ENCODE results near the gene RNF8.
"Not testable (repeated sequence)": the region's sequence is repeated elsewhere in the genome, so short reads cannot be mapped to it uniquely, and the experiment has no call there.

RNF8 gene, protein sequence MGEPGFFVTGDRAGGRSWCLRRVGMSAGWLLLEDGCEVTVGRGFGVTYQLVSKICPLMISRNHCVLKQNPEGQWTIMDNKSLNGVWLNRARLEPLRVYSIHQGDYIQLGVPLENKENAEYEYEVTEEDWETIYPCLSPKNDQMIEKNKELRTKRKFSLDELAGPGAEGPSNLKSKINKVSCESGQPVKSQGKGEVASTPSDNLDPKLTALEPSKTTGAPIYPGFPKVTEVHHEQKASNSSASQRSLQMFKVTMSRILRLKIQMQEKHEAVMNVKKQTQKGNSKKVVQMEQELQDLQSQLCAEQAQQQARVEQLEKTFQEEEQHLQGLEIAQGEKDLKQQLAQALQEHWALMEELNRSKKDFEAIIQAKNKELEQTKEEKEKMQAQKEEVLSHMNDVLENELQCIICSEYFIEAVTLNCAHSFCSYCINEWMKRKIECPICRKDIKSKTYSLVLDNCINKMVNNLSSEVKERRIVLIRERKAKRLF

DNA sequence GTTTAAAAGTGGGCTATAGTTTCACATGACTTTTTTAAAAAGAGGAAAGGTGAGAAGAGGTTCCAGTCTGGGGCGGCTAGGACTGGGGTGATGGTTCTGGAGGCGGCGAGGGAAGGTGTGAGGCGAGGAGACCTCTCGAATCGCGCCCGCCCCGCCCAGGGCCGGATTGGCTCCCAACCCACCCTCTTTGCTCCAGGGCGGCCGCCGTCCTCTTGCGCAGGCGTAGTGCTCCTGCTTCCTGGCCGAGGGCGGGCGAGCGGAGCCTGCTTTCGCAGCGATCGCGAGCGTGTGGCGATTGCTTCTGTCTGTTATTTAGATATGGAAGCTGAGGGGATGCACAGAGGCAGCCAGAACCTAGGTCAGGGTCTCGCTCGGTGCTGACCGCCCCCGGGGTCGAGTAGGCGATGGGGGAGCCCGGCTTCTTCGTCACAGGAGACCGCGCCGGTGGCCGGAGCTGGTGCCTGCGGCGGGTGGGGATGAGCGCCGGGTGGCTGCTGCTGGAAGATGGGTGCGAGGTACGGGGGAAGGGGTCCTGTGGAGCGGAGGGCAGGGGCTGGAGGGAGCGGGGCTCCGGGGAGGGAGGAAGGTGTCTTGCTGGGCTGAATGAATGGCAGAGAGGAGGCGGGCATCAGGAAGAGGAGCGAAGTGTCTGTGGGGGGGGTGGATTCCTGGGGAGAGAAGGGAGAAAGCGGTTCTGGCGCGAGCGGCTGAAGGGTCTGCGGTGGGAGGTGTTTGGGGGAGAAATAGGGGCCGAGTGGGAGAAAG is at the start of gene RNF8:
TSS of gene RNF8 (plus strand) at position 223 of the 765 bp plus-strand sequence. CDS start at position 405, 182 bp downstream.
- peak; percentile 93 to 94 for DNase-seq

DNA sequence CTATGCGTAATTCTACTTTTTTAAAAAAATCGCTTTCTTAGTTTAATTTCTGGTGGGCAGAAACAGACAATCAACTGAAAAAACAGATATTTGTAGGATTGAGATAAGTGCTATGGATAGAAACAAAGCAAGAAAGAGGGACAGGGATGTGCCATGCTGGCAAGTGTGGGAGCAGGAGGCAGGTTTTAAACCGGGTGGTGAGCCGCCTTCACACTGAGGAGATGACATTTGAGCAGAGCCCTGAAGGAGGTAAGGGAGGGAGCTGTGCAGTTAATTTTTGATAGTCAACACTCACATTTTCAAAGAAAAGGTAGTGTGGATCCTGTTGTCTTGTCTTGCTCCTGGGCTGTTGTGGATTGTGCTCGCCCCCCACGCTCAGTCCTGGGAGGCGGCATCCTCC is 49.0 kb upstream of the RNF8 start:
- no peak for DNase-seq

DNA sequence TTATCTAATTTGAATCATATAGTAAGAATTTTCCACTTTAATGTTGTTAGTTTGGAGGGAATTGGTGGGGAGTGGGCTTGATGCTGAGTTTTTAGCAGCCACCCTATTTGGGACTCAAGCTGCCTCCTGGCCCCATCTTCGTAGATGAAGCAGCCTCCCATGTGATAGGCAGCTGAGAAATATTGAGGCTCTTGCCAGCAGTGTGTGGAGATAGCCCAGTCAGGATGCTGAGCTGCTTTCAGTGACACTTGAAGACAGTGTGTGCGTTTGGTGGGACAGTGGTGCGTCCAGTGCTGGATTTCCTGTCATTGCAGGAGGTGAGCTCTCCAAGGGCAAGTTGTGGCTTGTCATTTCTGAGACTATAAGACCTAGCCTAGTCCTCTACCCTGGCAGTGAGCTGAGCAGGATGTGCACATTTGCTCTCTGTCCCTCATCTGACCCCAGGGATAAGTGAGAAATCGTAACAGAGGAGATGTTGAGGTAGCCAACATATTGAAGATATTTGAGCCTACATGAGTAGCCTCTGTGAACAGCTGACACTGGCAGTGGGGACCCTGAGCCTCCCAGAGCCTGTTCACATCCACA is 47.9 kb upstream of the RNF8 start:
- DNase-seq, result no peak

DNA sequence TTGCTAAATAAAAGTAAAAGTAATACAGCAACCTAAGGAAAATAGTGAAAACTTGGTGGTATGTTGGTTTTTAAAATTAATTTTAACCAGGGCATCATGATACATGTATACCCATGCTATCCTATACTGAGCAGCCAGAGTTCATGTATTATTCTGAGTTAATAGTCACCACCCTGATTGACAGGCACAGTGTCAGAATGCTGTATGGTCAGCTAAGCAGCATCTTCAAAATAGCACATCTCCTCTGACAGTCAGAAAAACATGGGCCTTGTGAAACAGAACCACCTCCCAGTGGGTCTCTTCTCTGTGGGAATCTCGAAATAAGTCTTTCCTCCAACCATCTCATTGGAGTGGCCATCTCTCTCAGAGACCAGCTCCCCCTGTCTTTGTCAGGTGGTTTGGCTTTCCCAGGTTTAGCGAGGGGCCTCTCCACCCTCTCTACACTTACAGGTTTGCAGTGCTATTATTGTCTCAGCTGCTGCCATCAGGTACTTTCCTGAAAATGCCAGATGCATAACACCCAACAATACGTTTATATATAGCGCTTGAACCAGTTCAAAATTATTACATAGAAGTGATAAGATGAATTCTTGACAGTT is 47.1 kb upstream of the RNF8 start:
- no peak for DNase-seq

DNA sequence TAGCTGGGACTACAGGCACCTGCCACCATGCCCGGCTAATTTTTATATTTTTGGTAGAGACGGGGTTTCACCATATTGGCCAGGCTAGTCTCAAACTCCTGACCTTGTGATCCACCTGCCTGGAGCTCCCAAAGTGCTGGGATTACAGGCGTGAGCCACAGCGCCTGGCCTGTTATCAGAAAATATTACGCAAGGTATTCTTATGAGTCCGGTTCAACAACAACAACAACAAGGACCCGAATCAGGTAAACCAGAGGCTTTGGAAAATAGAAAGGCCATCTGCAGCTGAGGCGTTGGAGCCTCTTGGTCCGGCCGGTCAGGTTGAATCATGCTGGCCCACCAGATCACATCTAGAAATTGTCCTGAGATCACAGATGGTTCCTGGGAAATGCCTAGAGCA is 46.3 kb upstream of the RNF8 start:
- DNase-seq, result not testable (repeated sequence)

DNA sequence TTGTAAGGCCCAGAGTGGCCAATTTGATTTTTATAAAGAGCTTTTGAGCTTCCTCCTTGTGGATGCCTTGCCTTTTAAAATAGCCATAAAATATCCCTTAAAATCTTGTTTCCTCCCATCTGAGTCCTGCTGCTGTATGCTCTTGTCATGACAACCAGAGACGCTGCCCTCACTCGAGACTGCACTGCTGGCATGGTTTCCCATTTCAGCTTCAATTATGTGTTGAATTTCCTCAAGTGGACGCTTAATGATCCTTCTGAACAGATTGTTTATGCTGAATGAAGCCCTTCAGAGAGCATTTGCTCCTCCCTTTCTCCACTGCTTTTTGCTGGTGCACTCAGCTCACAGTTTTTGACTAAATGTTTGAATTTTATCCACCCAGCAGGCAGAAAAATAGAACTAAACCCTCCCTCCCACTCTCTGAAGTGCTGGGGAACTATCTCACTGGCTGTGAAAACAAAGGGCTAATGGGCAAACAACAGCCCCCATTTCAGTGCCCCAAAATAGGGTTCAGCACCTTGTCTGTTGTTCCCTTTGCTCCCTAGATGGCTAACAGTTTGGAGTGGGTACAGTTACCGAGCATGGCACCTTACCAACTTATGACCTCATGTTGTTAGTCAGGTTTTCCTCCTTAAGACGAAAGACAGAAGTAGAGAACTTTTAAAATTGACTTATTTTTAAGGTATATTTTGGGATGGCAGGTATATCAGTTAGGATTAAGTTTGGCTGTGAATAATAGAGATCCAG is 45.5 kb upstream of the RNF8 start:
- no peak for DNase-seq

DNA sequence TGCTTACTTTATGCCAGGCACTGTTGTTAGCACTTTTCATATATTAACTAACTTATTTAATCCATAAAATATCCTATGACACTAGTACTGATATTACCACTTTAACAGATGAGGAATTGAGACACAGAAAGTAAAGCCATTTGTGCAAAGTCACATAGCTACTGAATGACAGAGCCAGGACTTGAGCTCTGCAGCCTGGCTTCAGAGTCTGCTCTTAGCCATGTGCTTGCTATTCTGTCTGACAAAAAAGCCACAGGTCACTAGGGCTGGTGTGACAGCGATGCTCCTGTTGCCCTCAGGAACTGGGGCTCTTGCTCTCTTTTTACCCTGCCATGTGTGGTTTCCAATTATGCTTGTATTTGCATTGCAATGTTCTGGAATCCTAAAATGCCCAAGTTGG is 44.7 kb upstream of the RNF8 start:
- DNase-seq, result no peak

- no peak for DNase-seq
These were observed 44.1 kb upstream of the RNF8 start for GRCh38 chr6:37309692-37310091.

GRCh38 chr6:37310966-37311365 is 42.8 kb upstream of the RNF8 start:
- DNase-seq, result no peak

GRCh38 chr6:37311741-37312473 is 41.9 kb upstream of the RNF8 start:
- DNase-seq, result no peak

GRCh38 chr6:37313723-37314486 is 39.9 kb upstream of the RNF8 start:
- DNase-seq, result no peak

GRCh38 chr6:37314487-37315156 is 39.2 kb upstream of the RNF8 start:
- DNase-seq, result peak; percentile 51 to 54

DNA sequence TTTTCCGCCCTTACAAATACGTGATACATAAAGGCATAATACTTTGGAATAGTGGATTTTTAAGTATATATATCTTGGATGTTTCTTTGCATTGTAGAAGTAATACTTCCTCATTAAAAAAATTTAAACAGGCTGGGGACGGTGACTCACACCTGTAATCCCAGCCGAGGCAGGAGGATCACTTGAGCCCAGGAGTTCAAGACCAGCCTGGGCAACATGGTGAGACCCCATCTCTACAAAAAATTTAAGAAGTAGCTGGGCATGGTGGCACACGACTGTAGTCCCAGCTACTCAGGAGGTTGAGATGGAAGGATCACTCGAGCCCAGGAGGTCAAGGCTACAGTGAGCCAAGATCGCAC is 38.6 kb upstream of the RNF8 start:
- no peak for DNase-seq

GRCh38 chr6:37316071-37316470 is 37.7 kb upstream of the RNF8 start:
- no peak for DNase-seq

DNA sequence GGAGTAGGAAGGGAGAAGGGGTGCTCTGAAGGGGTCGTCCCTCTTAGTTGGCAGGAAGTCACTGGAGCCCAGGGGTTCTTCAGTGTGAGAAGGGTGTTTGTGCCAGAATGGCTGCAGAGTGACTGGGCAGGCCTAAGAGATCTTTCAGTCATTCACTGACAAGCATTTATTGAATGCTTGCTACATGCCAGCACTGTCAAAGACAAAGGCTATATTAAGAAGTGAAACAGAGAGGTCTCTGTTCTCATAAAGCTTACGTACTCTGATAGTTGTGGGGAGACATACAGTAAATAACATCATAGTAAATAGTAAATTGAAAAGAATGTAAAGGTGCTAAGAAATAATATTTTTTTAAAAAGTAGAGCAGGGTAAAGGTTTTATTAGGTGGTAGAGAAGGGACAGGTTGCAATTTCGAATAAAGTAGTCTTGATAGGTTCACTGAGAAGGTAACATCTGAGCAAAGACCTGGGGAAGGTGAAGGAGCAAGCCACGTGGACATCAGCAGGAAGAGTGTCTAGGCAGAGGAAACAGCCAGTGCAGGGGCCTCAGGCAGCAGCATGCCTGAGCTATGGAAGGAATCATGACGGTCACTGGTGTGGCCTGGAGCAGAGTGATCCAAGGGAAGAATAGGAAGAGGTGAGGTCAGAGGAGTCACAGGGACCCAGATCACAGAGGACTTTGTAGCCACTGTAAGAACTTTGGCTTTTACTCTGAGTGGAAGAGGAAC is 36.3 kb upstream of the RNF8 start:
- no peak for DNase-seq

DNA sequence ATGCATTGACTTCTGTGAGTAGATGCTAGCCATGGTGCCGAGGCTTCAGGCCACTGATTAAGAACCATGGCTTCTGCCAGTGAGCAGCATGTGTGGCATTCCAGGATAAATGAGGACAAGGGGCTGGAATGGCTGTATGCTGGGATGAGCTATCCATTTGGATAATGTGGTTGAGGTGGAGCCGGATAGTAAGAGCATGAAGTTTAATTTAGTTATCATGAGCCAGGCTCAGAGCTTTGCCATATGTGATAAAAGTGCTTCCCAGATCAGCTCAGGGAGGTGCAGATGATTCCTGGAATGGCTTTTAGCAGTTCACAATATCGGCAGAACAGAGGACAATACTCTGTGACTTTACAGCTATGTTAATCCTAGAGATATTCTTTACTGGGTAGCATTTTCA is 34.6 kb upstream of the RNF8 start:
- DNase-seq, result no peak

DNA sequence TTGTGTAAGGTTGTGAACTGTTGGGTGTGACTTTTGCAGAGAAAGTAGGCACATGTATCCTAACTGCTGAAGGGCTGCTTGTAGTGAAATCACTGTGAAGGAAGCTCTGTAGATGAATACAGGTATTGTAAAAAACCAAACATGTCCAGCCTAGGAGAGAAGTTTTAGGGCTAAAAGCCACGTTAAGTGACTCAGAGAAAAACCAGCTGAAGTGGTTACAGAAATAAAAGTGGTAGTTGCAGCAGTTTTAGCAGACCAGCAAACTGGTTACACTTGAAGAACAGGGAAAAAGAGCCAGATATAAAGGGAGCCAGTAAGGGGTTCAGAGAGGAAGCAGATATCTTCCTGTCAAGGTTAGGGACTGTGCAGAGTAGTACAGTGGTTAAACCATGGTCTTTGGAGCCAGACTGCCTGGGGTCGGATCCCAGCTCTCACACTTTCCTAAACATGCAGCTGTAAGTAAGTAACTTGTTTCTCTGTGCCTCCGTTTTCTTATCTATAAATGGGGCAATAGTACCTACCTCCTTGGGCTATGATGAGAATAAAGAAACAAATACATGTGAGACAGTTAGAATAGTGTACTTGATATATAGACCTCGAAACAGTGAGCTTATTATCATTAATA is 33.8 kb upstream of the RNF8 start:
- no peak for DNase-seq

DNA sequence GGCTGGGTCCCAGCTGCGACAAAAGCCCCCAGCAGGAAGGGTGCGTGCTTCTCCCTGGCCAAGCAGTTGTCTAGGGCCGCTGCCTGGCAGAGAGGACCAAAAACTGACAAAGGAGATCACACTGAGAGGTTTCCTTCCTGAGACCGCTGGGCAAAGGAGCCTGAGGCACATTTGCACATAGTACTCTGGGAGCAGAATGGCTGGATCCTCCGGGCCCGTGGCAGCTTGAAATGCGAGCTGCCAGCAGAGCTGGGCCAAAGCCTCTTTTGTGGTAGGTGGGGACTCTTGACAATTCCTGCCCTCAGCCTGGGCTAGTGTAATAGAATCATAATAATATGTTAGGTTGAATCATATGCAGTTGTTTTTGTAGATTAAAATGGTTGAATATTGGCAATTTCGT is 33.1 kb upstream of the RNF8 start:
- no peak for DNase-seq

GRCh38 chr6:37321101-37321500 is 32.7 kb upstream of the RNF8 start:
- DNase-seq, result no peak

Data from activated T-cell treated with anti-CD3 and anti-CD28 coated beads, Interleukin-2, amount 50 U/mL, for 48 hours (primary cell).